HCT116 (cell line): ENCODE data around the gene CNNM4. TPM values are rescaled to one million over a fixed set of nuclear protein-coding genes. Genes with fewer than 3 reads are reported as not detected.

Experiments
- ATAC-seq: fragments of 200-7000 bp; cut with Tn5 transposase; 2 replicates; pipeline ENCODE4 v1.9.1; 2020; ENCODE audit warnings: mild to moderate bottlenecking, moderate library complexity
- BruUV-seq: library from RNA; stranded (reverse); fragments of 400-500 nt; replicated peaks from 2 replicates; lab custom pipeline; 2021; lab: Mats Ljungman, UMichigan
- CTCF ChIA-PET: fragments of 300-600 bp; sonication (Branson Sonifier 250); formaldehyde crosslinking; loops from one replicate; lab custom pipeline; 2021; ENCODE audit warnings: antibody characterized with exemption; lab: Charles Lee
- POLR2A ChIA-PET: fragments of 300-600, 350-600 bp; sonication (Branson Sonifier 250); formaldehyde crosslinking; loops from one replicate; lab custom pipeline; 2021; ENCODE audit warnings: antibody characterized with exemption; lab: Charles Lee
- RAD21 ChIA-PET, 2 experiments: fragments of 300-600 bp; sonication (Branson Sonifier 250); formaldehyde crosslinking; loops; one replicate each; lab custom pipeline; 2023; ENCODE audit warnings: low total read pairs in 2 of 2; ENCODE audit not compliant: uncharacterized antibody in 2 of 2, unreplicated experiment in 2 of 2, low non-redundant PET in 1 of 2; lab: Charles Lee
- DNase-seq: peaks from one replicate; pipeline ENCODE4 v3.0.0-alpha.2; 2010; ENCODE audit warnings: low read depth, low spot score
- H2AFZ ChIP-seq: fragments of 200-600 bp; shearing (Covaris generic), sonication (generic); 2 replicates; pipeline ENCODE4 v1.6.1; 2017; ENCODE audit warnings: low read depth, mixed run types, mixed read lengths, antibody characterized with exemption, low read length; ENCODE audit not compliant: poor library complexity, severe bottlenecking
- H3K27ac ChIP-seq: 2 replicates; pipeline ENCODE4 v1.5.1; 2012; ENCODE audit warnings: low read depth, low read length
- H3K27me3 ChIP-seq: fragments of 200-600 bp; sonication (generic); 2 replicates; pipeline ENCODE4 v1.6.1; 2016; ENCODE audit warnings: mixed run types, low read length, mixed read lengths; ENCODE audit not compliant: insufficient read depth
- H3K36me3 ChIP-seq, 2 experiments: fragments of 200-500 bp in 1 of 2; fragments of 200-600 bp in 1 of 2; sonication (Bioruptor generic) in 1 of 2; sonication (generic) in 1 of 2; 2 replicates each; pipeline versions ENCODE4 v1.5.1 to v1.6.1; 2014 to 2016; ENCODE audit warnings: low read length in 2 of 2, inconsistent platforms in 1 of 2, mixed read lengths in 1 of 2, mixed run types in 1 of 2; ENCODE audit not compliant: insufficient read depth in 2 of 2, control insufficient read depth in 1 of 2
- H3K4me1 ChIP-seq, 2 experiments: fragments of 200-600 bp in 1 of 2; sonication (generic) in 1 of 2; 2 replicates each; pipeline versions ENCODE4 v1.5.1 to v1.6.1; 2012 to 2017; ENCODE audit warnings: low read length in 2 of 2, inconsistent platforms in 1 of 2, mild to moderate bottlenecking in 1 of 2, mixed read lengths in 1 of 2, mixed run types in 1 of 2, moderate library complexity in 1 of 2; ENCODE audit not compliant: insufficient read depth in 2 of 2, control insufficient read depth in 1 of 2
- H3K4me2 ChIP-seq: fragments of 200-600 bp; sonication (generic); 2 replicates; pipeline ENCODE4 v1.6.1; 2017; ENCODE audit warnings: mixed run types, low read length, mixed read lengths
- H3K4me3 ChIP-seq, 2 experiments: fragments of 200-600 bp in 1 of 2; sonication (generic) in 1 of 2; replicated peaks in 1 of 2; 2 replicates each; pipeline ENCODE4 v1.5.1; 2011 to 2016; ENCODE audit warnings: low read length in 2 of 2, control low read depth in 1 of 2, low read depth in 1 of 2, mild to moderate bottlenecking in 1 of 2, mixed read lengths in 1 of 2, mixed run types in 1 of 2
- H3K79me2 ChIP-seq: fragments of 200-600 bp; sonication (generic); 2 replicates; pipeline ENCODE4 v1.6.1; 2017; ENCODE audit warnings: mild to moderate bottlenecking, mixed run types, low read length, moderate library complexity, mixed read lengths; ENCODE audit not compliant: insufficient read depth
- H3K9ac ChIP-seq: fragments of 200-600 bp; sonication (generic); 2 replicates; pipeline ENCODE4 v1.6.1; 2016; ENCODE audit warnings: low read length, mixed read lengths
- H3K9me2 ChIP-seq: fragments of 200-600 bp; sonication (generic), shearing (Covaris generic); 2 replicates; pipeline ENCODE4 v1.6.1; 2017; ENCODE audit warnings: mixed run types, mild to moderate bottlenecking, moderate library complexity; ENCODE audit not compliant: insufficient read depth
- H3K9me3 ChIP-seq, 2 experiments: fragments of 200-500 bp in 1 of 2; fragments of 200-600 bp in 1 of 2; sonication (Bioruptor generic) in 1 of 2; sonication (generic) in 1 of 2; 2 replicates each; pipeline ENCODE4 v1.6.1; 2014 to 2017; ENCODE audit warnings: low read length in 2 of 2, mixed read lengths in 2 of 2, inconsistent platforms in 1 of 2, low read depth in 1 of 2, mild to moderate bottlenecking in 1 of 2, mixed run types in 1 of 2, moderate library complexity in 1 of 2; ENCODE audit not compliant: control insufficient read depth in 1 of 2, insufficient read depth in 1 of 2
- H4K20me1 ChIP-seq: fragments of 200-600 bp; sonication (generic), shearing (Covaris generic); 2 replicates; pipeline ENCODE4 v1.6.1; 2017; ENCODE audit warnings: mixed run types, mild to moderate bottlenecking, moderate library complexity; ENCODE audit not compliant: insufficient read depth
- ELF1 ChIP-seq: IDR thresholded peaks from 2 replicates; pipeline ENCODE4 v1.6.1; 2012; ENCODE audit warnings: low read depth, borderline replicate concordance
- EZH2 ChIP-seq: fragments of 200-600 bp; sonication (generic); IDR thresholded peaks from 2 replicates; pipeline ENCODE4 v1.6.1; 2017; ENCODE audit warnings: antibody characterized with exemption, mixed run types
- EZH2phosphoT487 ChIP-seq: fragments of 200-600 bp; IDR thresholded peaks from 2 replicates; pipeline ENCODE4 v1.6.1; 2018; ENCODE audit warnings: antibody characterized with exemption, borderline replicate concordance
- POLR2AphosphoS5 ChIP-seq: IDR thresholded peaks from 2 replicates; pipeline ENCODE4 v1.6.1; 2011; ENCODE audit warnings: mild to moderate bottlenecking, low read depth, low read length, moderate library complexity
- SP1 ChIP-seq: IDR thresholded peaks from 2 replicates; pipeline ENCODE4 v1.6.1; 2012; ENCODE audit warnings: low read depth
- TCF7L2 ChIP-seq: IDR thresholded peaks from 2 replicates; pipeline ENCODE4 v1.7.0; 2011; ENCODE audit warnings: borderline replicate concordance, inconsistent platforms; ENCODE audit not compliant: insufficient read depth, insufficient read length; ENCODE audit errors: extremely low read depth
- YY1 ChIP-seq: IDR thresholded peaks from 2 replicates; pipeline ENCODE4 v1.6.1; 2011; ENCODE audit warnings: low read length, low read depth, moderate library complexity, mild to moderate bottlenecking; ENCODE audit not compliant: insufficient replicate concordance; ENCODE audit errors: extremely low read depth
- ZFX ChIP-seq: fragments of 450-650 bp; IDR thresholded peaks from 2 replicates; pipeline ENCODE4 v1.6.1; 2017
- intact Hi-C: fragments of 100-400 bp; cut with micrococcal nuclease; formaldehyde crosslinking; loops from 2 replicates; pipeline ENCODE4 v1.10.0; 2022
- total RNA-seq: library from RNA; stranded (reverse); gene quantifications from one replicate; pipeline ENCODE4 v1.2.1, GENCODE V29; 2021; ENCODE audit not compliant: unreplicated experiment
- TF ChIP-seq, protein P1 (sequence below): IDR thresholded peaks from 2 replicates; pipeline ENCODE4 v1.6.1; 2012
- TF ChIP-seq, protein P2 (sequence below): IDR thresholded peaks from 2 replicates; pipeline ENCODE4 v1.6.1; 2012; ENCODE audit warnings: low read depth
- TF ChIP-seq, protein P3 (sequence below): IDR thresholded peaks from 2 replicates; pipeline ENCODE4 v1.6.1; 2011; ENCODE audit warnings: mild to moderate bottlenecking, low read length, moderate library complexity; ENCODE audit not compliant: insufficient replicate concordance; ENCODE audit errors: extremely low read depth

The CNNM4 gene
- total RNA-seq, 1 experiment from 2014 or later, result 7.9 TPM

DNA sequence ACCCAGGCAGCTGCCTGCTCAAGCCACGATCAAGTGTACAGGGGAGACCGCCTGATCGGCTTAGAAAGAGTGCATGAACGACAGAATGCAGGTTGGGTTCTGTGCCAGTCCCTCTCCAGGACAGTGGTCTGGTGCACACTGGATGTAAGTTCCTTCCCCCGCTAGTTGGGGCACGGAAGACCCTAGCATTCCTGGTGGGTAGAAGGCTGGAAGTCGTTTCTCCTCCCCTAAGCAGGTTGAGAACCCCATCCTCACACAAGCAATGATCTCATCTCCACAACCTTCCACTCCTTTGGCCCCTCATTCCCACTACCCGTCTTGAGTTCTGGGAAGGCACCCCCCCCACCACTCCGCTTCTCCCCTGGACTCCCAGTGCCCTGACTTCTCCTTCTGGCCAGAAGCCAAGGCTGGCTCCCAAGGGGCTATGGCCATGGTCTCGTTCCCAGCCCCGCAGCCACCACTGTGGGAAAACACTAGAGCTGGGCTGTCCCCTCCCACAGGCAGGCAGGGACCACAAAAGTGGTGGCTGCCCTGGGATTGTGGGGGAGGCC lies 98.5 kb downstream of the CNNM4 start:
- no peaks in the 10 kb centered on the region for H3K9me2 ChIP-seq
- intact Hi-C loops, result loop anchor here (2.0 kb wide), 1 partner anchor 254 kb away; the partner anchor contains the start of gene ANKRD36
- RAD21 ChIA-PET, result interaction anchor here in 1 of 2 experiments (2.4 kb wide), 1 partner anchor 9 kb away, joined by 6 read pairs; no protein-coding TSS in a partner anchor
- H3K27me3 ChIP-seq, result no peaks in the 10 kb centered on the region
- no peak overlapping the region for H2AFZ ChIP-seq
- H4K20me1 ChIP-seq, result no peaks in the 10 kb centered on the region
- no peak for DNase-seq
- CTCF ChIA-PET, result interaction anchor here (1.0 to 4.1 kb wide), 11 partner anchors 10 to 305 kb away, joined by 3 to 42 read pairs (median 8); partner anchors contain the start of genes ANKRD36 and CNNM3
- H3K9ac ChIP-seq, result peak overlapping the region; percentile 89
- H3K9me3 ChIP-seq, result no peaks in the 10 kb centered on the region
- peak overlapping the region in 1 of 2 experiments; percentile 93; a peak in 1 of 4 replicates for H3K4me3 ChIP-seq
- BruUV-seq, result no TSS peak
- peak overlapping the region; percentile 57; the same call in 1 of the 2 replicates for H3K27ac ChIP-seq
- POLR2A ChIA-PET, result interaction anchor here (1.3 to 2.7 kb wide), 3 partner anchors 43 to 253 kb away, joined by 4 to 10 read pairs (median 4); partner anchors contain the start of genes ANKRD36 and CNNM3
- peaks cover 28% of the 10 kb centered on the region for H3K79me2 ChIP-seq
- TF ChIP-seq YY1, result no peak
- TF ChIP-seq EZH2phosphoT487, result no peak
- no peak; the same call in 1 of the 2 replicates for TF ChIP-seq POLR2AphosphoS5
- TF ChIP-seq SP1, result no peak
- no peak for TF ChIP-seq ZFX
- TF ChIP-seq EZH2, result no peak
- H3K36me3 ChIP-seq, result peaks cover 25 to 27% of the 10 kb centered on the region in 2 experiments
- peak overlapping the region; percentile 99 for H3K4me2 ChIP-seq
- ATAC-seq, result no peak
- peaks cover 9 to 20% of the 10 kb centered on the region in 2 experiments for H3K4me1 ChIP-seq

DNA sequence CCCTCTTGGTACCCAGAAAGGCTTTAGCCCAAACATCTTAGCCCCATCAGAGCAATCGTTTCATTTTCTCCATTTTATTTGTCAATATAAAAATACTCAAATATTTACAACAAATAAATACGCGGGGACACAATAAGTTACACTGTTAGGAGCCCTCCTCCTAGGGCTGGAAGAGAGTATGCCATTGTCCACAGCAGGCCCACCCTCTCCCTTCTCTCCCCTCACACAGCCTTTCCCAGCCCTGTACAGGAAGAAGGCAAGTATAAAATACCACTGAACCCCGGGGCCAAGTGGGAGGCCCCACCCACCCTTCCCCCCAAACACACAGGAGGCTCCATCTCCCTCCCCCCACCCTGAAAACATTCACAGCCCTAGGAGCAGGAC lies 99.0 kb downstream of the CNNM4 start:
- BruUV-seq, result no TSS peak
- intact Hi-C loops, result loop anchor here (2.0 kb wide), 1 partner anchor 253 kb away; the partner anchor contains the start of gene ANKRD36
- POLR2A ChIA-PET, result no interaction called here
- TF ChIP-seq, protein P1, sequence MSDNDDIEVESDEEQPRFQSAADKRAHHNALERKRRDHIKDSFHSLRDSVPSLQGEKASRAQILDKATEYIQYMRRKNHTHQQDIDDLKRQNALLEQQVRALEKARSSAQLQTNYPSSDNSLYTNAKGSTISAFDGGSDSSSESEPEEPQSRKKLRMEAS, result no peak
- TF ChIP-seq YY1 (no peak), POLR2AphosphoS5 (no peak), SP1 (no peak), EZH2phosphoT487 (no peak), ELF1 (no peak), TCF7L2 (no peak)
- TF ChIP-seq, protein P2, sequence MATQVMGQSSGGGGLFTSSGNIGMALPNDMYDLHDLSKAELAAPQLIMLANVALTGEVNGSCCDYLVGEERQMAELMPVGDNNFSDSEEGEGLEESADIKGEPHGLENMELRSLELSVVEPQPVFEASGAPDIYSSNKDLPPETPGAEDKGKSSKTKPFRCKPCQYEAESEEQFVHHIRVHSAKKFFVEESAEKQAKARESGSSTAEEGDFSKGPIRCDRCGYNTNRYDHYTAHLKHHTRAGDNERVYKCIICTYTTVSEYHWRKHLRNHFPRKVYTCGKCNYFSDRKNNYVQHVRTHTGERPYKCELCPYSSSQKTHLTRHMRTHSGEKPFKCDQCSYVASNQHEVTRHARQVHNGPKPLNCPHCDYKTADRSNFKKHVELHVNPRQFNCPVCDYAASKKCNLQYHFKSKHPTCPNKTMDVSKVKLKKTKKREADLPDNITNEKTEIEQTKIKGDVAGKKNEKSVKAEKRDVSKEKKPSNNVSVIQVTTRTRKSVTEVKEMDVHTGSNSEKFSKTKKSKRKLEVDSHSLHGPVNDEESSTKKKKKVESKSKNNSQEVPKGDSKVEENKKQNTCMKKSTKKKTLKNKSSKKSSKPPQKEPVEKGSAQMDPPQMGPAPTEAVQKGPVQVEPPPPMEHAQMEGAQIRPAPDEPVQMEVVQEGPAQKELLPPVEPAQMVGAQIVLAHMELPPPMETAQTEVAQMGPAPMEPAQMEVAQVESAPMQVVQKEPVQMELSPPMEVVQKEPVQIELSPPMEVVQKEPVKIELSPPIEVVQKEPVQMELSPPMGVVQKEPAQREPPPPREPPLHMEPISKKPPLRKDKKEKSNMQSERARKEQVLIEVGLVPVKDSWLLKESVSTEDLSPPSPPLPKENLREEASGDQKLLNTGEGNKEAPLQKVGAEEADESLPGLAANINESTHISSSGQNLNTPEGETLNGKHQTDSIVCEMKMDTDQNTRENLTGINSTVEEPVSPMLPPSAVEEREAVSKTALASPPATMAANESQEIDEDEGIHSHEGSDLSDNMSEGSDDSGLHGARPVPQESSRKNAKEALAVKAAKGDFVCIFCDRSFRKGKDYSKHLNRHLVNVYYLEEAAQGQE, result no peak
- TF ChIP-seq, protein P3, sequence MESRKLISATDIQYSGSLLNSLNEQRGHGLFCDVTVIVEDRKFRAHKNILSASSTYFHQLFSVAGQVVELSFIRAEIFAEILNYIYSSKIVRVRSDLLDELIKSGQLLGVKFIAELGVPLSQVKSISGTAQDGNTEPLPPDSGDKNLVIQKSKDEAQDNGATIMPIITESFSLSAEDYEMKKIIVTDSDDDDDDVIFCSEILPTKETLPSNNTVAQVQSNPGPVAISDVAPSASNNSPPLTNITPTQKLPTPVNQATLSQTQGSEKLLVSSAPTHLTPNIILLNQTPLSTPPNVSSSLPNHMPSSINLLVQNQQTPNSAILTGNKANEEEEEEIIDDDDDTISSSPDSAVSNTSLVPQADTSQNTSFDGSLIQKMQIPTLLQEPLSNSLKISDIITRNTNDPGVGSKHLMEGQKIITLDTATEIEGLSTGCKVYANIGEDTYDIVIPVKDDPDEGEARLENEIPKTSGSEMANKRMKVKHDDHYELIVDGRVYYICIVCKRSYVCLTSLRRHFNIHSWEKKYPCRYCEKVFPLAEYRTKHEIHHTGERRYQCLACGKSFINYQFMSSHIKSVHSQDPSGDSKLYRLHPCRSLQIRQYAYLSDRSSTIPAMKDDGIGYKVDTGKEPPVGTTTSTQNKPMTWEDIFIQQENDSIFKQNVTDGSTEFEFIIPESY, result no peak

More for the DNA sequence above, 99.0 kb downstream of the CNNM4 start:
- H3K9me2 ChIP-seq, result no peaks in the 10 kb centered on the region
- no peak overlapping the region for H3K4me2 ChIP-seq
- ChIA-PET CTCF (no interaction called here), RAD21 (interaction anchor here in 1 of 2 experiments (2.4 kb wide), 1 partner anchor 9 kb away, joined by 6 read pairs; no protein-coding TSS in a partner anchor)
- H3K36me3 ChIP-seq, result peaks cover 28 to 29% of the 10 kb centered on the region in 2 experiments
- no peak for DNase-seq
- H3K4me3 ChIP-seq, result no peak overlapping the region
- H3K27ac ChIP-seq, result no peak overlapping the region; the same call in 1 of the 2 replicates
- H3K9ac ChIP-seq, result no peak overlapping the region
- no peaks in the 10 kb centered on the region for H4K20me1 ChIP-seq
- no peaks in the 10 kb centered on the region for H3K9me3 ChIP-seq
- peaks cover 9 to 20% of the 10 kb centered on the region in 2 experiments for H3K4me1 ChIP-seq
- H3K27me3 ChIP-seq, result no peaks in the 10 kb centered on the region
- H3K79me2 ChIP-seq, result peaks cover 24% of the 10 kb centered on the region
- no peak for ATAC-seq
- no peak overlapping the region for H2AFZ ChIP-seq
